B cell (primary cell): ENCODE data around the gene DHX36.

Experiments
- CTCF ChIP-seq: fragments of 200-600 bp; IDR thresholded peaks from one replicate; pipeline ENCODE4 v1.8.0; 2022; ENCODE audit warnings: antibody characterized with exemption, mild to moderate bottlenecking
- EZH2 ChIP-seq: IDR thresholded peaks from 2 replicates; pipeline ENCODE4 v1.6.1; 2012; ENCODE audit warnings: borderline replicate concordance, low read depth, mild to moderate bottlenecking, moderate library complexity, low read length; ENCODE audit not compliant: insufficient read depth, poor library complexity, severe bottlenecking

DNA sequence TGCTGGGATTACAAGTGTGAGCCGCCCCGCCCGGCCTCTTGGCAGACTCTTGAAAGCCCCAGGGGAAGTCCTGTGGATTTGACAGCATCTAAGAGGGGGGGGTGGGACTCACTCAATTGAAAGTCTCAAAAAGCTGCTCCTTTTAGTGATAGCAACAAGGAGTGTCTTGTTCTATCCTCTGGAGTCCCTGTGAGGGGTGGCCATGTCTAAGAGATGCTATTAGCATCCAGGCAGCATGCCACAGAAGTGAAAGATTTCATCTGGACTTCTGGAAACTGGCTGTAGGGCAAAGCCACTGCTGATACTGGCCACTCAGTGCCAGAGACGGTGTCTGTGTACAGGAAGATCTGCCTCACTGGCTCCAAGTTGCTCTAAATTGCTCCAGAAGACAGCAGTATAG, 74.0 kb downstream of the DHX36 start:
- no peak for TF ChIP-seq CTCF
- no peak for TF ChIP-seq EZH2
